HepG2 (cell line): ENCODE data around the gene MED22. TPM values are rescaled to one million over a fixed set of nuclear protein-coding genes. Genes with fewer than 3 reads are reported as not detected.

Experiments used
- ASH2L ChIP-seq: fragments of 300-600, 200-600 bp; sonication (generic); IDR thresholded peaks from 2 replicates; pipeline ENCODE4 v1.7.0; 2017; ENCODE audit warnings: low read depth, mild to moderate bottlenecking, moderate library complexity, mixed read lengths, low read length; ENCODE audit not compliant: insufficient read length
- HNF4G ChIP-seq, 2 experiments: sonication (generic) in 1 of 2; formaldehyde crosslinking in 1 of 2; IDR thresholded peaks; 2 replicates each; pipeline versions ENCODE4 v1.4.0 to v1.6.1; 2011 to 2020; ENCODE audit warnings: borderline replicate concordance in 2 of 2, low read depth in 2 of 2, mild to moderate bottlenecking in 2 of 2, low read length in 1 of 2, missing genetic modification reagents in 1 of 2, moderate library complexity in 1 of 2
- JUND ChIP-seq: sonication (generic); formaldehyde crosslinking; IDR thresholded peaks from 2 replicates; pipeline ENCODE4 v1.8.0; 2022; ENCODE audit warnings: mild to moderate bottlenecking, missing genetic modification reagents
- MTF2 ChIP-seq: sonication (generic); formaldehyde crosslinking; IDR thresholded peaks from 2 replicates; pipeline ENCODE4 v1.5.0; 2020; ENCODE audit warnings: missing genetic modification reagents, borderline replicate concordance
- PAX8 ChIP-seq: sonication (generic); formaldehyde crosslinking; IDR thresholded peaks from 2 replicates; pipeline ENCODE4 v1.8.0; 2022; ENCODE audit warnings: mild to moderate bottlenecking, missing genetic modification reagents, borderline replicate concordance
- RFXANK ChIP-seq: IDR thresholded peaks from 2 replicates; pipeline ENCODE4 v1.6.1; 2016
- RXRB ChIP-seq: IDR thresholded peaks from 2 replicates; pipeline ENCODE4 v1.6.1; 2016; ENCODE audit warnings: borderline replicate concordance, missing genetic modification reagents, missing compliant biosample characterization
- ZNF337 ChIP-seq: sonication (generic); formaldehyde crosslinking; IDR thresholded peaks from 2 replicates; pipeline ENCODE4 v1.5.1; 2020; ENCODE audit warnings: missing genetic modification reagents, low read depth, mild to moderate bottlenecking, borderline replicate concordance
- polyA plus RNA-seq, 8 experiments: library from polyadenylated mRNA; depleted of rRNA in 3 of 8; stranded (reverse) in 7 of 8; unstranded in 1 of 8; fragments of >200 nt; fragmentation: Illumina TruSeq in 4 of 8; extraction: Trizol in 4 of 8; gene quantifications; 2 replicates each; pipeline versions ENCODE4 v1.2.1 to v1.2.3, GENCODE V29; 2011 to 2016; ENCODE audit warnings: low read depth in 4 of 8, missing spikeins in 1 of 8, mixed read lengths in 1 of 8; ENCODE audit not compliant: insufficient read depth in 1 of 8
- total RNA-seq, 5 experiments: library from RNA; depleted of rRNA; stranded (reverse); fragments of >200 nt; fragmentation: Illumina TruSeq; extraction: Trizol; gene quantifications; 2 replicates each; pipeline ENCODE4 v1.2.3, GENCODE V29; 2016; ENCODE audit warnings: low read depth in 1 of 5
- TF ChIP-seq, protein P1 (sequence below): sonication (generic); formaldehyde crosslinking; IDR thresholded peaks from 2 replicates; pipeline ENCODE4 v1.4.0; 2020; ENCODE audit warnings: missing genetic modification reagents
- TF ChIP-seq, protein P2 (sequence below): sonication (generic); formaldehyde crosslinking; IDR thresholded peaks from 2 replicates; pipeline ENCODE4 v1.5.0; 2020; ENCODE audit warnings: missing genetic modification reagents
- TF ChIP-seq, protein P3 (sequence below): sonication (generic); formaldehyde crosslinking; IDR thresholded peaks from 2 replicates; pipeline ENCODE4 v1.5.1; 2020; ENCODE audit warnings: missing genetic modification reagents, mild to moderate bottlenecking, borderline replicate concordance

MED22 gene
- total and polyA plus RNA-seq, 2 of the 13 experiments (the other 11 are each of a cell fraction or from before 2014, with no cell fraction given), result 15.8 to 22.1 TPM

DNA sequence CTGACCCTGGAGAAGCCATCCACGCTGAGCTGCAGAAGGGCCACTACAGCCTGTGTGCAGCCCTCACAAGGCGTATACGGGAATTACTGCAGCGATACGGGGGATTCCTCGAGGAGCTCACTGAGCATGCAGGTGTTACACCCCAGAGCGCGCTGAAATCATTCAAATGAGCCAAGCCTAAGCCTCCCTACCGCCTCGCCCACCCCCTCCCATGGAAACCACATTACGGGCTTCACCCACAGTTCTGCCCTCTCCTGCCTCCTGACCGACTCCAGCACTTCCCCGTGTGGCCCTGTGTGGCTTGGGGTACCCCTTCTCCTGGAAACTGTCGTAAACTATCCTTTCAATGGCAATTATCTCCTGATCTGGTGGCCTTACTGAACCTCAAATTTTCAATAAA lies 25.2 kb downstream of the MED22 start (continued):
- TF ChIP-seq, protein P1, sequence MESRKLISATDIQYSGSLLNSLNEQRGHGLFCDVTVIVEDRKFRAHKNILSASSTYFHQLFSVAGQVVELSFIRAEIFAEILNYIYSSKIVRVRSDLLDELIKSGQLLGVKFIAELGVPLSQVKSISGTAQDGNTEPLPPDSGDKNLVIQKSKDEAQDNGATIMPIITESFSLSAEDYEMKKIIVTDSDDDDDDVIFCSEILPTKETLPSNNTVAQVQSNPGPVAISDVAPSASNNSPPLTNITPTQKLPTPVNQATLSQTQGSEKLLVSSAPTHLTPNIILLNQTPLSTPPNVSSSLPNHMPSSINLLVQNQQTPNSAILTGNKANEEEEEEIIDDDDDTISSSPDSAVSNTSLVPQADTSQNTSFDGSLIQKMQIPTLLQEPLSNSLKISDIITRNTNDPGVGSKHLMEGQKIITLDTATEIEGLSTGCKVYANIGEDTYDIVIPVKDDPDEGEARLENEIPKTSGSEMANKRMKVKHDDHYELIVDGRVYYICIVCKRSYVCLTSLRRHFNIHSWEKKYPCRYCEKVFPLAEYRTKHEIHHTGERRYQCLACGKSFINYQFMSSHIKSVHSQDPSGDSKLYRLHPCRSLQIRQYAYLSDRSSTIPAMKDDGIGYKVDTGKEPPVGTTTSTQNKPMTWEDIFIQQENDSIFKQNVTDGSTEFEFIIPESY, result no peak
- TF ChIP-seq RFXANK (CRISPR knock-in tag) (no peak), ASH2L (no peak), RXRB (CRISPR knock-in tag) (no peak), HNF4G (IDR thresholded peaks at IDR 0.05; ENCODE audit: borderline replicate concordance, low read depth, low read length) (no peak), HNF4G (CRISPR knock-in tag; IDR thresholded peaks at IDR 0.05; ENCODE audit: borderline replicate concordance, low read depth) (no peak), ZNF337 (CRISPR knock-in tag) (no peak), MTF2 (CRISPR knock-in tag) (no peak), JUND (CRISPR knock-in tag) (no peak), PAX8 (CRISPR knock-in tag) (no peak)
- TF ChIP-seq, protein P2, sequence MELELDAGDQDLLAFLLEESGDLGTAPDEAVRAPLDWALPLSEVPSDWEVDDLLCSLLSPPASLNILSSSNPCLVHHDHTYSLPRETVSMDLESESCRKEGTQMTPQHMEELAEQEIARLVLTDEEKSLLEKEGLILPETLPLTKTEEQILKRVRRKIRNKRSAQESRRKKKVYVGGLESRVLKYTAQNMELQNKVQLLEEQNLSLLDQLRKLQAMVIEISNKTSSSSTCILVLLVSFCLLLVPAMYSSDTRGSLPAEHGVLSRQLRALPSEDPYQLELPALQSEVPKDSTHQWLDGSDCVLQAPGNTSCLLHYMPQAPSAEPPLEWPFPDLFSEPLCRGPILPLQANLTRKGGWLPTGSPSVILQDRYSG (CRISPR knock-in tag), result no peak
- TF ChIP-seq, protein P3, sequence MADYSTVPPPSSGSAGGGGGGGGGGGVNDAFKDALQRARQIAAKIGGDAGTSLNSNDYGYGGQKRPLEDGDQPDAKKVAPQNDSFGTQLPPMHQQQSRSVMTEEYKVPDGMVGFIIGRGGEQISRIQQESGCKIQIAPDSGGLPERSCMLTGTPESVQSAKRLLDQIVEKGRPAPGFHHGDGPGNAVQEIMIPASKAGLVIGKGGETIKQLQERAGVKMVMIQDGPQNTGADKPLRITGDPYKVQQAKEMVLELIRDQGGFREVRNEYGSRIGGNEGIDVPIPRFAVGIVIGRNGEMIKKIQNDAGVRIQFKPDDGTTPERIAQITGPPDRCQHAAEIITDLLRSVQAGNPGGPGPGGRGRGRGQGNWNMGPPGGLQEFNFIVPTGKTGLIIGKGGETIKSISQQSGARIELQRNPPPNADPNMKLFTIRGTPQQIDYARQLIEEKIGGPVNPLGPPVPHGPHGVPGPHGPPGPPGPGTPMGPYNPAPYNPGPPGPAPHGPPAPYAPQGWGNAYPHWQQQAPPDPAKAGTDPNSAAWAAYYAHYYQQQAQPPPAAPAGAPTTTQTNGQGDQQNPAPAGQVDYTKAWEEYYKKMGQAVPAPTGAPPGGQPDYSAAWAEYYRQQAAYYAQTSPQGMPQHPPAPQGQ (CRISPR knock-in tag), result no peak
